ENCODE data around the gene LRRC66. TPM values are rescaled to one million over a fixed set of nuclear protein-coding genes. Genes with fewer than 3 reads are reported as not detected.

Gene LRRC66, protein sequence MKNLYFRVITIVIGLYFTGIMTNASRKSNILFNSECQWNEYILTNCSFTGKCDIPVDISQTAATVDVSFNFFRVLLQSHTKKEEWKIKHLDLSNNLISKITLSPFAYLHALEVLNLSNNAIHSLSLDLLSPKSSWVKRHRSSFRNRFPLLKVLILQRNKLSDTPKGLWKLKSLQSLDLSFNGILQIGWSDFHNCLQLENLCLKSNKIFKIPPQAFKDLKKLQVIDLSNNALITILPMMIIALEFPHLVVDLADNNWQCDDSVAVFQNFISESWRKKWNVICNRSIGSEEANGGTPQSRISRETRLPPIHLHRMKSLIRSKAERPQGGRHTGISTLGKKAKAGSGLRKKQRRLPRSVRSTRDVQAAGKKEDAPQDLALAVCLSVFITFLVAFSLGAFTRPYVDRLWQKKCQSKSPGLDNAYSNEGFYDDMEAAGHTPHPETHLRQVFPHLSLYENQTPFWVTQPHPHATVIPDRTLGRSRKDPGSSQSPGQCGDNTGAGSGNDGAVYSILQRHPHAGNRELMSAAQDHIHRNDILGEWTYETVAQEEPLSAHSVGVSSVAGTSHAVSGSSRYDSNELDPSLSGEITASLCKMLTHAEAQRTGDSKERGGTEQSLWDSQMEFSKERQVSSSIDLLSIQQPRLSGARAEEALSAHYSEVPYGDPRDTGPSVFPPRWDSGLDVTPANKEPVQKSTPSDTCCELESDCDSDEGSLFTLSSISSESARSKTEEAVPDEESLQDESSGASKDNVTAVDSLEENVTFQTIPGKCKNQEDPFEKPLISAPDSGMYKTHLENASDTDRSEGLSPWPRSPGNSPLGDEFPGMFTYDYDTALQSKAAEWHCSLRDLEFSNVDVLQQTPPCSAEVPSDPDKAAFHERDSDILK
- 0.05 TPM in 2 replicates for total RNA-seq

DNA sequence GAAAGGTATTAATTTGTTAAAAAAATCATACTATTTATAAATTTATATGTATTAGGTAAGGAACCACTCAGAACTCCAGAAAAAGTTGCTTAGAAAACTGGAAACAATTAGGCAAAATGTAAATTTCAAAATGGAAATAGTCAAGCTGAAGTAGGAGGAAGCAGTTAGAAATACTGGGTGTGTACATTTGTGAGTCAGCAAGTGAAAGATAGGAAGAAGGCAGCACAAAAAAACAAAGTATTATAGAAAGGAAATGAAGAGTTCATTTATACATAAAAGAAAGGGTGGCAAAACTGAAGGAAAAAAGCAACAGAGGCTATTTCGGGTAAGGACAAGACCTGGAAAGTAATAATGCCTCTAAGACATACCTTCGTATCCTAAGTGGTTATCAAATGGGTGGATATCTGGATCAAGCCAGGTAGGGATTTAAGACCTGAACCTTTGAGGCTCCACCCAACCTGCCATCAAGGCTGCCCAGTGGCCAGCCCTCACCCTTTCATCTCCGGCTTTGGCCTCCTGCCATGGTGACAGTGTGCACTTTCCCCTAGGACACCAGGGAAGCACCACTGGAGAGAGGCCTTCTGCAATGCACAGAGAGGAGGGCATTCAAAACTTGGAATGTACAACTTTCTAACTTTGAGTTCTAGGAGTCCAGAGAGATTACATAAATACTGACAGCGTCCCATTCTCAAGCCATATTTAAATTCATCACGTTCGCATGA is at the start of gene LRRC66:
Gene LRRC66, minus strand, starts transcription at position 428 of the 722 bp plus-strand sequence. CDS start 2,750 bp downstream, outside the sequence.
- Mint-ChIP-seq H3K36me3 (ENCODE audit: low read depth) (no peaks in the 10 kb centered on the region), H3K27ac (no peak within 1 kb of the TSS), H3K4me1 (peaks cover 5% of the 10 kb centered on the region), H3K4me3 (no peak within 1 kb of the TSS), H3K27me3 (no peaks in the 10 kb centered on the region), H3K9me3 (no peaks in the 10 kb centered on the region)
- intact Hi-C loops (cut with micrococcal nuclease), result no loop called here
- DNase-seq, result no peak

DNA sequence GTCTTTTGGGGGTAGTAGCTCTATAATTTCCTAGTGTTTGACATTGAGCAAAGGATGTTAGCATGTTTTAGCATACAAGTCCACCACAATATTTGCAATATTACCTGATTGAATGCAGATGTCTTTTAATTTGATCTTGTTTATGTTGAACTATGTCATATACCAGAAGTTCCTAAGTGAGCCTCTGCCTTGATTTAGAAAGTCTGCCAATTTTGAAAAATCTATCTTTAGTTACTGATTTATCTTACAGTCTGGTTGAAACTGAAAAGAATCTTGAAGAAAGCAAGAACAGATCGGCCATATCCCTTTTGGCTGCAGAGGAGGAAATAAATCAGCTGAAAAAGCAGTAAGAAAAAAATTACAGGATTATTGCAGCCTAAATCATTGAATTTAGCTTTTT is 49.4 kb upstream of the LRRC66 start:
- Mint-ChIP-seq H3K4me1 (no peaks in the 10 kb centered on the region), H3K36me3 (ENCODE audit: low read depth) (no peaks in the 10 kb centered on the region), H3K27ac (no peak overlapping the region), H3K9me3 (no peaks in the 10 kb centered on the region), H3K4me3 (no peak overlapping the region), H3K27me3 (peaks cover 4% of the 10 kb centered on the region)
- intact Hi-C loops (cut with micrococcal nuclease), result no loop called here
- DNase-seq, result no peak

DNA sequence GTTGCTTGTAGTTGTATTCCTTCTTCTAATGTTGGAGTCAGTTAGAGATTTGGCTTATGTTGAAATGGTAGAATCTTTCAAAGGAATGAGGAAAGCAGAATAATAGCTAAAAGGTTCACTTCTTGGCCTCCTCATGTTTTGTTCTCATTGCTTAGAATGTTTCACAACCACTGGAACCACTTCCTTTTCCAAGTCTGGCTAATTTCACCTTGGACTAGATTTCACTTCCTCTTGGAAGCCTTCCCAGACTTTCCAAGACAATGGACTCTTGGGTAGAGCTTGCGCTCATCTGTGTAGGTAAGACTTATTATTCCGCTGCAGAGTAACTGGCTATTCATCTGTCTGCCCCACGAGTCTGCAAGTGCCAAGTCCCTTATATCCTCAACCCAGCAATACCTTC is 39.2 kb upstream of the LRRC66 start:
- Mint-ChIP-seq H3K27ac (no peak overlapping the region), H3K9me3 (no peaks in the 10 kb centered on the region), H3K27me3 (peaks cover 26% of the 10 kb centered on the region), H3K36me3 (ENCODE audit: low read depth) (no peaks in the 10 kb centered on the region), H3K4me1 (no peaks in the 10 kb centered on the region), H3K4me3 (no peak overlapping the region)
- intact Hi-C loops (cut with micrococcal nuclease), result no loop called here
- DNase-seq, result no peak

DNA sequence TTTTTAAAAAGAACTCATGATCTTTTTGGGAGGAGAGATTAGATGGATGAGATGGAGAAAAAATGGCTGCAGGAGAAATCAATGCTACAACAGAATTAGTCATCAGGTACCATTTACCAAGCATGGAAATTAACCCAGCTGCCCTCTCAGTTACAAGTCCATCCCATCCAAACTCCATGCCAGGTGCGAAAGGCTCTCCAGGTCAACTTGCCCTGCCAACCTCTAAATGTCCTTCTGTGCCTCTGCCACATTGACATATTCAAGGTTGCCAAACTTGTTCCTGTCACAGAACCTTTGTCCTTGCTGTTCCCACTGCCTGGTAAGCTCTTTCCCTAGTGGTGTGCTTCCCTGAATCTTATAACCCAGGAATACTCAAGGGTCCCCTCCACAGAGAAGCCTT is 38.1 kb upstream of the LRRC66 start:
- no peak overlapping the region for H3K27ac Mint-ChIP-seq
- H3K9me3 Mint-ChIP-seq, result no peaks in the 10 kb centered on the region
- H3K36me3 Mint-ChIP-seq (ENCODE audit: low read depth), result no peaks in the 10 kb centered on the region
- peaks cover 37% of the 10 kb centered on the region for H3K27me3 Mint-ChIP-seq
- no peak for DNase-seq
- intact Hi-C loops (cut with micrococcal nuclease), result no loop called here
- no peak overlapping the region for H3K4me3 Mint-ChIP-seq
- no peaks in the 10 kb centered on the region for H3K4me1 Mint-ChIP-seq

DNA sequence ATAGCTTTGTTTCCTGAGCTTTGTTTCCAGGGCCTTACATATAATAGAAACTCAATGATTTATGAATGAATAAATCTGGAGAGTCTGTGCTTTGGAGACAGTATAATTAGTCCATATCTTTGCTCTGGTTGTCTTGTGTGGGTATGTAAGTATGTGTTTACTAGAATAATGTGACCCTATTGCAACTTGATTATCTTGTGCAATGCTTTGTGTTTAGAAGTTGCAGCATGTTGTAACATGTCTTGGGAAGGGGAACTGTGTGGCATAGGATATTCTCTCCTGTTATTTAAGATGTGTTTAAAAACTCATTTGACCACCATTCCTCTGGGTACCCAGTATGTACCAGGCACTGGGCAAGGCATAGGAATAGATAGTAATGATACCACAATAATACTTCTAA is 37.0 kb upstream of the LRRC66 start:
- no peak overlapping the region for H3K27ac Mint-ChIP-seq
- DNase-seq, result no peak
- H3K4me1 Mint-ChIP-seq, result peaks cover 4% of the 10 kb centered on the region
- intact Hi-C loops (cut with micrococcal nuclease), result no loop called here
- H3K36me3 Mint-ChIP-seq (ENCODE audit: low read depth), result no peaks in the 10 kb centered on the region
- no peaks in the 10 kb centered on the region for H3K9me3 Mint-ChIP-seq
- peaks cover 44% of the 10 kb centered on the region for H3K27me3 Mint-ChIP-seq
- no peak overlapping the region for H3K4me3 Mint-ChIP-seq

DNA sequence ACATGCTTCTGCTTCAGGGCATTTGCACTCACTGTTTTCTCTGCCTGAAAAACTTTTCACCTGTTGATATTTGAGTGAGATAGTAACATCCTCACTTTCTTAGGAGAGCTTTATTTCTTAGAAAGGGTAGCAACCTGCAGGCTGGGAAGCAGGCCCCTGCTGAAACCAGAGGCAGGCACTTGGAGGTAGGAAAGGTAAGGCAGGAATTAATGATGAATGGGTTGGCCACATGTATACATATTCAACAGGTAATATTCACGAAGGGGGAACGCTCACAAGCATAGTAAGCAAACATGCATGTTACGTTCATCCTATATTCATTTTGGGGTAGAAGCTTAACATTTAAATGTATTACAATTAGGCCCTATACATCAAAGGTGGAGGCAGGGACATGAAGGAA is 34.1 kb upstream of the LRRC66 start:
- intact Hi-C loops (cut with micrococcal nuclease), result no loop called here
- Mint-ChIP-seq H3K27me3 (peaks cover 56% of the 10 kb centered on the region), H3K27ac (no peak overlapping the region), H3K4me3 (no peak overlapping the region), H3K4me1 (peaks cover 6% of the 10 kb centered on the region), H3K36me3 (ENCODE audit: low read depth) (no peaks in the 10 kb centered on the region), H3K9me3 (no peaks in the 10 kb centered on the region)
- DNase-seq, result no peak

DNA sequence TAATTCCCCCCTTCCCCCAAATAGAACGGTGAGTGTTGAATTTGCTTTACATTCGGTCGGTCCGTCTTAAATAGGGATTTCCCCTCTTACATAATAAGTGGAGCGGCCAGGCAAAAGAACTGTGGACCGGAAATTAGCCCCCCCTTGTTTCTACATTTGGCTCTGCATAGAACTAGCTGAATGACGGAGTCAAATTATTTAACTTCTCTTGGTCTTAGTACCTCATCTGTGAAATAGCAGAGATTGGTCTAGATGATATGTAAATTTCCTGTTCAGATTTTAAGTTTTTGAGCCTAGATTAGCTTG is 32.3 kb upstream of the LRRC66 start:
- Mint-ChIP-seq H3K9me3 (no peaks in the 10 kb centered on the region), H3K4me3 (peak overlapping the region; percentile 29), H3K27ac (no peak overlapping the region), H3K36me3 (ENCODE audit: low read depth) (no peaks in the 10 kb centered on the region), H3K27me3 (peaks cover 65% of the 10 kb centered on the region), H3K4me1 (peaks cover 6% of the 10 kb centered on the region)
- DNase-seq, result no peak
- intact Hi-C loops (cut with micrococcal nuclease), result no loop called here

DNA sequence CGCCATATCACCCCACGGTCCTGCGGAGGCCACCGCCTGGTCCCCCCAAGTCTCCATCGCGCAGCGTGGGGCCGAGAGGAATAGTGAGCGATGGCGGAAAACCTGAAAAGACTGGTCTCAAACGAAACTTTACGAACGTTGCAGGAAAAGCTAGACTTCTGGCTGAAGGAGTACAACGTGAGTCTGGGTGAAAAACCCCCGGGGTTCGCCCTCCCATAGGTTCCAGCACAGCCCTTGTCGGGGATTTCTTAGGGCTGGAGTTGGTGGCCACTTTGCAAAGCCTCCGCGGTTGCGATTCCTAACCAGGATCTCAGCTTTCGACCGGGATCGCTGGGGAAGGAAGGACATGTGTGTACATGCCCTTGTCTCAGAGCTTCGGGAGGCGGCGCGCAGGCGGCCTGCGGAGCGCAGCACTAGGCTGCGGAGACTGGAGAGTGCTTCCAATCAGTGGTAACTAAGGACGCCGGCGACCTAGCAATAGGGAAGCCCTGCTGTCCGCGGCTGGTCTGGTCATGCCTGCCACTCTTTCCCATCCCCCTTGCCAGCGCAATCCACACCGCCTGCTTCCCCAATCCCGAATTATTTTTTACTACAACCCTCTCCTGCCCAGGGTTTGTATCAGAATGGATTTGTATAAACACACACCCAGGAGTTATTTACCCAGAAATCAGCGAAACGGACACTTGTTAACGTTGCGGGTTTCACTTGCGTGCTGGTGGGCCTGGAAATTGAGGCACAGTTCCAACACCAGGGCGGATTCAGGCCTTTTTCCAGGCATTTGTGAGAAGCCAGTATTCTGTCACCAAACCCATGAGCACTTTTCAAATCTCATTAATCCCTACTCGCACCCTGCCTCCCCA is 31.7 kb upstream of the LRRC66 start:
- Mint-ChIP-seq H3K9me3 (no peaks in the 10 kb centered on the region), H3K27me3 (peaks cover 66% of the 10 kb centered on the region), H3K4me1 (peaks cover 6% of the 10 kb centered on the region), H3K27ac (no peak overlapping the region), H3K4me3 (peak overlapping the region; percentile 76), H3K36me3 (ENCODE audit: low read depth) (no peaks in the 10 kb centered on the region)
- intact Hi-C loops (cut with micrococcal nuclease), result no loop called here
- DNase-seq, result no peak

DNA sequence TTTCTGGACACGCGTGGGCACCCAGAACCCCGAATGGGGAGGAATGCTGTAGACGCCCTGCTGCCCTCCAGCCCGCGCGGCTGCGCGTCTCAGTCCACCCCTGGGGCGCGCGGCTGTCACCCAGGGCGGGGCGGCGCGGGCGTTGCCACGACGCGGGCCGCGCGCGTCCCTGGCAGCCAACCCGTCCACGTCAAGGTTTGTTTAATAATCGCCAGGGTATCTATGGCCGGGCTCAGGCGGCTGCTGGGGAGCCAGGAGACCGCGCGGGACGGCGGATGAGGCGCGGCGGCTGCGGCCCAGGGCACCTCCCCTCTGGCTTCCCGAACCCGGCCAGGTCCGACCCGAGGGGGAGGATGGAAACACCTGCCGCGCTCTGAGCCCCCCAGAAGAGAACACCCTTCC is 31.1 kb upstream of the LRRC66 start, which contains the start of gene SPATA18:
Gene SPATA18, plus strand, starts transcription at position 92 of the 402 bp plus-strand sequence. CDS start 401 bp downstream, outside the sequence.
- intact Hi-C loops (cut with micrococcal nuclease), result no loop called here
- peaks cover 6% of the 10 kb centered on the region for H3K4me1 Mint-ChIP-seq
- DNase-seq, result peak; percentile 56
- H3K4me3 Mint-ChIP-seq, result peak within 1 kb of the TSS; percentile 76
- peaks cover 64% of the 10 kb centered on the region for H3K27me3 Mint-ChIP-seq
- H3K9me3 Mint-ChIP-seq, result no peaks in the 10 kb centered on the region
- H3K27ac Mint-ChIP-seq, result no peak within 1 kb of the TSS
- H3K36me3 Mint-ChIP-seq (ENCODE audit: low read depth), result no peaks in the 10 kb centered on the region

DNA sequence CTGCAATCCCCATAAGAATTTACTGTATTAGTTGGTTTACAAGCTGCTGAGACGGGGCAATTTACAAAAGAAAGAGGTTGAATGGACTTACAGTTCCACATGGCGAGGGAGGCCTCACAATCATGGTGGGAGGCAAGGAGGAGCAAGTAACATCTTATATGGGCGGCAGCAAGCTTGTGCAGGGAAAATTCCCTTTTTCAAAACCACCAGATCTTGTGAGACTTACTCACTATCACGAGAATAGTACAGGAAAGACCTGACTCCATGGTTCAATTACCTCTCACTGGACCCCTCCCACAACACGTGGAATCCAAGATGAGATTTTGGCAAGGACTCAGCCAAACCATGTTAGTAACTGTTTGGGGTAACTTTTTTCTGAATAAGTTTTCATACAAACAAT is 29.1 kb upstream of the LRRC66 start:
- no peak overlapping the region for H3K4me3 Mint-ChIP-seq
- DNase-seq, result no peak
- H3K4me1 Mint-ChIP-seq, result peaks cover 6% of the 10 kb centered on the region
- no peak overlapping the region for H3K27ac Mint-ChIP-seq
- H3K9me3 Mint-ChIP-seq, result peaks cover 3% of the 10 kb centered on the region
- H3K36me3 Mint-ChIP-seq (ENCODE audit: low read depth), result no peaks in the 10 kb centered on the region
- peaks cover 58% of the 10 kb centered on the region for H3K27me3 Mint-ChIP-seq
- intact Hi-C loops (cut with micrococcal nuclease), result no loop called here

DNA sequence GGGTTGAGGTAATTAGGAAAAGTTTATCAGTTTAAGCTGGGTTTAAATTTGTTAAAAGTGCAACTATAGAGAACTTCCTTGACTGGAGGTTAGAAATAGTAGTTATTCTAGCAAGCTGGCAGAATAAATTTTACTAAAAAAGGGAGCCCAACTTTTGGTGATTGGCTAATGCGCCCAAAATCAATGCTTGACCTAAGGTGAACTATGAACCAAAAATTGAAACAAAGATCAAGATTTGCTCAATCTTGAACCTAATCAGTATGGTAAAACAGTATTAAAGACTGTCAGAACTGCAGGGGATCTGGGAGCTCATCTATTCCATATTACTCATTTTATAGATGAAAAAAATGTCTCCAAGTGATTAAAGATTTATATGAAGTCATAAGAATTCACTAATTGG is 24.9 kb upstream of the LRRC66 start:
- H3K4me3 Mint-ChIP-seq, result no peak overlapping the region
- H3K36me3 Mint-ChIP-seq (ENCODE audit: low read depth), result no peaks in the 10 kb centered on the region
- peaks cover 3% of the 10 kb centered on the region for H3K9me3 Mint-ChIP-seq
- H3K27ac Mint-ChIP-seq, result no peak overlapping the region
- no peak for DNase-seq
- intact Hi-C loops (cut with micrococcal nuclease), result no loop called here
- peaks cover 50% of the 10 kb centered on the region for H3K27me3 Mint-ChIP-seq
- H3K4me1 Mint-ChIP-seq, result no peaks in the 10 kb centered on the region

DNA sequence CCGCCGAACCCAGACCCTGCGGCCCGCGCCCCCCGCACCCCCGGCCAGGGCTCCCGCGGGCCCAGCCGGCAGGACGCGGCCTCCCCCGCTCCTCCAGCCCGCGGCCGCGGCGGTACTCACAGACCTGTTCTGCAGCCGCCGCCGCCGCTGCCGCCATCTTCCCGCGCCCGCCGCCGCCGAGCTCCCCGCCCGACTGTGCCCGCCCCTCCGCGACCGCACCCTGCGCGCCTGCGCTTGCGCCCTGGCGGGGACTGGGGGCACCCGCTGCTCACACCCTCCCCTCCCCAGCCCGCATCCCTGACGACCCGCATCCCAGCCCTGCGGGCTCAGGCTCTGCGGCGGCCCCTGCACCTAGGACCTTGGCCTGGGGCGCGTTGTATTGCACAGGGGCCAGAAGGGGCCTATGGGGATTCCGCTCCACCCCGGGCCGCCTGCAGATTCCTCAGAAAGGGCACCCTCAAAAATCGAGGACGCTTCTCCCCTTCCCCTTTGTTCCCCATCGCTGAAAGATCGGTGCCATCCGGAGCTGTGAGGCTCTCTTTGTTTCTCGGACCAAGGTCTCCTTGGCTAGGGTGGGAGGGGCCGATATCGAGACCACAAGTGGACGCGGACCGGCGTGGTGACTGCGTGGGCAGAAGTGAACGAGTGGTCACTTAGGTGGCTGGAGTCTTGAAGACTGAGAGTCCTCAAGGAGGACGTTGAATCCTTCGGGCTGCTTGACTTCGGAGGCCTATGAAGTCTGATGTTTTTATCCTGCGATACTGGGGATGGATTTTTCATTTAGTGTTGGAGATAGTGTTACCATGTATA is 18.1 kb upstream of the LRRC66 start, which contains the start of gene SGCB:
Gene SGCB, minus strand, starts transcription at position 197 of the 810 bp plus-strand sequence. Its CDS starts 40 bp downstream, at position 157.
- H3K4me1 Mint-ChIP-seq, result peaks cover 23% of the 10 kb centered on the region
- H3K4me3 Mint-ChIP-seq, result peak within 1 kb of the TSS; percentile 85
- H3K27ac Mint-ChIP-seq, result peak within 1 kb of the TSS; percentile 68
- intact Hi-C loops (cut with micrococcal nuclease), result loop anchor here (2.0 kb wide), 1 partner anchor 196 kb away; the partner anchor contains the start of gene DCUN1D4
- peak; percentile 93 for DNase-seq
- no peaks in the 10 kb centered on the region for H3K9me3 Mint-ChIP-seq
- H3K27me3 Mint-ChIP-seq, result peaks cover 32% of the 10 kb centered on the region
- no peaks in the 10 kb centered on the region for H3K36me3 Mint-ChIP-seq (ENCODE audit: low read depth)

Data from activated CD4-positive, alpha-beta T cell treated with anti-CD3 and anti-CD28 coated beads, Interleukin-2, amount 10 ng/mL, durations not matched to agents 24 days and 14 days (primary cell).